T1000 (cell line): ENCODE data around the gene PLXNA4.
"Not testable (repeated sequence)": the region's sequence is repeated elsewhere in the genome, so short reads cannot be mapped to it uniquely, and the experiment has no call there.

ENCODE experiments used
- DNase-seq: peaks from one replicate; lab custom pipeline; 2025; ENCODE audit warnings: mixed read lengths; lab: John Stamatoyannopoulos, UW

Gene PLXNA4

GRCh38 chr7:132575982-132576720 is at the start of gene PLXNA4:
PLXNA4 (minus strand) TSS chr7:132576470; CDS start chr7:132508693, 67,777 bp downstream.
- no peak for DNase-seq

- DNase-seq, result no peak
Observed at GRCh38 chr7:132625651-132626050, 49.4 kb upstream of the PLXNA4 start.

GRCh38 chr7:132622081-132622480 is 45.8 kb upstream of the PLXNA4 start:
- DNase-seq, result no peak

- no peak for DNase-seq
Observed at GRCh38 chr7:132619967-132620366, 43.7 kb upstream of the PLXNA4 start.

GRCh38 chr7:132618956-132619305 is 42.7 kb upstream of the PLXNA4 start:
- DNase-seq, result no peak

GRCh38 chr7:132618271-132618955 is 42.1 kb upstream of the PLXNA4 start:
- DNase-seq, result no peak

- no peak for DNase-seq
Observed at GRCh38 chr7:132614428-132615318, 38.4 kb upstream of the PLXNA4 start.

- no peak for DNase-seq
Observed at GRCh38 chr7:132613737-132614136, 37.5 kb upstream of the PLXNA4 start.

GRCh38 chr7:132610995-132611394 is 34.7 kb upstream of the PLXNA4 start:
- DNase-seq, result no peak

- DNase-seq, result no peak
Observed at GRCh38 chr7:132609906-132610520, 33.7 kb upstream of the PLXNA4 start.

- no peak for DNase-seq
Observed at GRCh38 chr7:132609222-132609621, 33.0 kb upstream of the PLXNA4 start.

- no peak for DNase-seq
Observed at GRCh38 chr7:132608523-132608922, 32.3 kb upstream of the PLXNA4 start.

GRCh38 chr7:132607656-132608055 is 31.4 kb upstream of the PLXNA4 start:
- DNase-seq, result no peak

- no peak for DNase-seq
Observed at GRCh38 chr7:132604121-132604520, 27.9 kb upstream of the PLXNA4 start.

GRCh38 chr7:132603220-132603833 is 27.1 kb upstream of the PLXNA4 start:
- no peak for DNase-seq

- DNase-seq, result no peak
Observed at GRCh38 chr7:132601783-132602182, 25.5 kb upstream of the PLXNA4 start.

- no peak for DNase-seq
Observed at GRCh38 chr7:132596588-132596987, 20.3 kb upstream of the PLXNA4 start.

- not testable (repeated sequence) for DNase-seq
Observed at GRCh38 chr7:132594741-132595140, 18.5 kb upstream of the PLXNA4 start.

GRCh38 chr7:132592936-132593335 is 16.7 kb upstream of the PLXNA4 start:
- no peak for DNase-seq

- no peak for DNase-seq
Observed at GRCh38 chr7:132592231-132592920, 16.1 kb upstream of the PLXNA4 start.

GRCh38 chr7:132590162-132590561 is 13.9 kb upstream of the PLXNA4 start:
- DNase-seq, result no peak
